HG03439 (cell line): Measurements from ENCODE around the gene CBLN2.

ENCODE experiments used
- ATAC-seq: cut with Tn5 transposase; IDR thresholded peaks from one replicate; pipeline ENCODE4 v1.9.1; 2021; ENCODE audit warnings: mild to moderate bottlenecking, moderate library complexity; ENCODE audit not compliant: unreplicated experiment

CBLN2 gene

GRCh38 chr18:72544092-72544886 is at the start of gene CBLN2:
CBLN2 (minus strand) TSS chr18:72544342; CDS start chr18:72542160, 2,182 bp downstream.
- ATAC-seq = peak; percentile 89

- ATAC-seq = no peak
Measured at GRCh38 chr18:72588360-72588759, 44.2 kb upstream of the CBLN2 start.

- ATAC-seq = no peak
Measured at GRCh38 chr18:72584787-72585186, 40.6 kb upstream of the CBLN2 start.

- no peak for ATAC-seq
Measured at GRCh38 chr18:72581976-72582375, 37.8 kb upstream of the CBLN2 start.

GRCh38 chr18:72572896-72573295 is 28.8 kb upstream of the CBLN2 start:
- ATAC-seq = no peak

- no peak for ATAC-seq
Measured at GRCh38 chr18:72566290-72566689, 22.1 kb upstream of the CBLN2 start.

- no peak for ATAC-seq
Measured at GRCh38 chr18:72555968-72556367, 11.8 kb upstream of the CBLN2 start.

GRCh38 chr18:72555101-72555500 is 11.0 kb upstream of the CBLN2 start:
- ATAC-seq = no peak

- ATAC-seq = no peak
Measured at GRCh38 chr18:72543357-72544055, 636 bp downstream of the CBLN2 start.

GRCh38 chr18:72542984-72543356 is 1.2 kb downstream of the CBLN2 start:
- ATAC-seq = no peak

GRCh38 chr18:72542342-72542741 is 1.8 kb downstream of the CBLN2 start:
- ATAC-seq = no peak

GRCh38 chr18:72541871-72542332 is 2.2 kb downstream of the CBLN2 start:
- ATAC-seq = no peak

GRCh38 chr18:72539901-72540300 is 4.2 kb downstream of the CBLN2 start:
- no peak for ATAC-seq

- no peak for ATAC-seq
Measured at GRCh38 chr18:72530622-72531021, 13.5 kb downstream of the CBLN2 start.

GRCh38 chr18:72504866-72505265 is 39.3 kb downstream of the CBLN2 start:
- no peak for ATAC-seq

- ATAC-seq = no peak
Measured at GRCh38 chr18:72502671-72503431, 41.3 kb downstream of the CBLN2 start.

- ATAC-seq = no peak
Measured at GRCh38 chr18:72492497-72492896, 51.6 kb downstream of the CBLN2 start.
